Ovary (tissue), 3 donors: ENCODE measurements around the gene ATXN8OS.

Experiments
- CTCF ChIP-seq, 3 donors: fragments of 450-650 bp in 2 of 3; fragments of 200-600 bp in 1 of 3; IDR thresholded peaks; one replicate each; pipeline versions ENCODE4 v1.5.1 to v1.8.0; 2016 to 2022; ENCODE audit warnings: antibody characterized with exemption in 3 of 3, mild to moderate bottlenecking in 1 of 3
- EP300 ChIP-seq: sonication (generic); formaldehyde crosslinking; IDR thresholded peaks from one replicate; pipeline ENCODE4 v1.6.1; 2017; ENCODE audit warnings: antibody characterized with exemption
- POLR2A ChIP-seq: fragments of 450-650 bp; IDR thresholded peaks from one replicate; pipeline ENCODE4 v1.6.1; 2017; ENCODE audit warnings: antibody characterized with exemption, mild to moderate bottlenecking, moderate library complexity
- donor health status: DM: no; HTN: no; CAD: no.

- TF ChIP-seq CTCF (IDR thresholded peaks at IDR 0.05): no peak
- no peak for TF ChIP-seq POLR2A
- no peak for TF ChIP-seq EP300
These were observed at the start of gene ATXN8OS for GRCh38 chr13:70107498-70108281.
